ENCODE results near the gene ACOXL.
"Not testable (repeated sequence)": the region's sequence is repeated elsewhere in the genome, so short reads cannot be mapped to it uniquely, and the experiment has no call there.

The ACOXL gene

DNA sequence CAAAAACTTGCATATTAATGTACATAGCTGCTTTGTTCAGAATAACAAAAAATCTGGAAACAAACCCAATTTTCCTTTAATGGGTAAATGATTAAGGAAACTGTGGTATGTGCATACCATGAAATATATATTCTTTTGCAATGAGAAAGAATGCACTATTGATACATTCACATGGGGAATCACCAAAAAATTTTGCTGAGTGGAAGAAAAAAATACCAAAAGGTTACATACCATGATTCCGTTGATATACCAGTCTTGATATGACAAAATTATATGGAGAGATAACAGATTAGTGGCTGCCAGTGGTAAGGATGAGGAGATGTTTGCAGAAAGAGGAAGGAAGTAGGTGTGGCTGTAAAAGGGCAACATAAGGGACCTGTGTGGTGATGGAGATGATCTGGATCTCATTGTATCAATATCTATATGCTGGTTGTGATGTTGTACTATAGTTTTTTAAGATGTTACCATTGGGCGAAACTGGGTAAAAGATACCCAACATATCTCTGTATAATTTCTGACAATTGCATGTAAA lies 333.8 kb downstream of the ACOXL start:
- peaks cover 6% of the 10 kb centered on the region for H3K4me1 Mint-ChIP-seq
- peaks cover 14% of the 10 kb centered on the region for H3K9me3 Mint-ChIP-seq
- H3K4me3 Mint-ChIP-seq, result no peak overlapping the region
- no peak for DNase-seq
- H3K27me3 Mint-ChIP-seq (ENCODE audit: low read depth, poor library complexity), result peaks cover 7% of the 10 kb centered on the region
- H3K36me3 Mint-ChIP-seq (ENCODE audit: low read depth), result peaks cover under 1% of the 10 kb centered on the region
- no peak for TF ChIP-seq CTCF (IDR thresholded peaks at IDR 0.05)
- no peak overlapping the region for H3K27ac Mint-ChIP-seq

- Mint-ChIP-seq H3K4me3 (no peak overlapping the region), H3K9me3 (peaks cover 7% of the 10 kb centered on the region)
- no peak for DNase-seq
Measured at GRCh38 chr2:111068435-111069058, 336.2 kb downstream of the ACOXL start.

GRCh38 chr2:111069722-111070121 lies 337.3 kb downstream of the ACOXL start:
- peaks cover 5% of the 10 kb centered on the region for H3K36me3 Mint-ChIP-seq (ENCODE audit: low read depth)
- peaks cover 15% of the 10 kb centered on the region for H3K9me3 Mint-ChIP-seq
- peaks cover 12% of the 10 kb centered on the region for H3K4me1 Mint-ChIP-seq
- no peak for TF ChIP-seq CTCF (IDR thresholded peaks at IDR 0.05)
- no peak overlapping the region for H3K27ac Mint-ChIP-seq
- H3K27me3 Mint-ChIP-seq (ENCODE audit: low read depth, poor library complexity), result peaks cover 3% of the 10 kb centered on the region
- no peak overlapping the region for H3K4me3 Mint-ChIP-seq
- DNase-seq, result no peak

More at GRCh38 chr2:111068435-111069058, 336.2 kb downstream of the ACOXL start:
- TF ChIP-seq CTCF (IDR thresholded peaks at IDR 0.05), result no peak
- H3K4me1 Mint-ChIP-seq, result peaks cover 12% of the 10 kb centered on the region
- H3K36me3 Mint-ChIP-seq (ENCODE audit: low read depth), result peaks cover under 1% of the 10 kb centered on the region
- H3K27me3 Mint-ChIP-seq (ENCODE audit: low read depth, poor library complexity), result peaks cover 3% of the 10 kb centered on the region
- no peak overlapping the region for H3K27ac Mint-ChIP-seq

DNA sequence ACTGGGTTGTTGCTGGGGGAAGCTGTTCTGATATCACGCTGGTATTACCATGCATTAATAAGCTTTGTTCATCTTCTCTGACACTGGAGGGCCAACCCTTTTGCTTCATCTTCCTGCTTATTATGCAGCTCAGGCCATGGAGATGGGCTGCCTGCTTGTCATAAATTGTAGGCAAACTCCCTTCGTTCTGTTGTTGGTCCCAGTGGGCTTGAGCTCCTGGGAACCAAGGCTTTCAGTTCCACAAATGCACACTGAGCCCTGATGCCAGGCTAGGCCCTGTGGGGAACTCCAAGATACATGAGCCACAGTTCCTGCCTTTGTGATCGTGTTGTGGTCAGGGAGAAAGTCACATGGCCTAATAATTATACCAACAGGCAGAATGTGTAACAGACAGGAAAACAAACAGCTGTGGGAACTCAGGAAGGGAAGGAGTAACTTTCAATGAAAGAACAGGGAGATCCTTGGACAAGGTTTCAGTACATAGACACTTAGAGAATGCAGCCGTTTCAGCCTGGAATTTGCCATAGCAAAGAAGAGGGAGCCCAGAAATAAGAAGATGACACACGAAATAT lies 339.3 kb downstream of the ACOXL start:
- H3K4me1 Mint-ChIP-seq, result peaks cover 12% of the 10 kb centered on the region
- no peak overlapping the region for H3K4me3 Mint-ChIP-seq
- H3K9me3 Mint-ChIP-seq, result peaks cover 35% of the 10 kb centered on the region
- H3K27me3 Mint-ChIP-seq (ENCODE audit: low read depth, poor library complexity), result peaks cover 3% of the 10 kb centered on the region
- DNase-seq, result no peak
- TF ChIP-seq CTCF (IDR thresholded peaks at IDR 0.05), result no peak
- H3K27ac Mint-ChIP-seq, result no peak overlapping the region
- peaks cover 7% of the 10 kb centered on the region for H3K36me3 Mint-ChIP-seq (ENCODE audit: low read depth)

DNA sequence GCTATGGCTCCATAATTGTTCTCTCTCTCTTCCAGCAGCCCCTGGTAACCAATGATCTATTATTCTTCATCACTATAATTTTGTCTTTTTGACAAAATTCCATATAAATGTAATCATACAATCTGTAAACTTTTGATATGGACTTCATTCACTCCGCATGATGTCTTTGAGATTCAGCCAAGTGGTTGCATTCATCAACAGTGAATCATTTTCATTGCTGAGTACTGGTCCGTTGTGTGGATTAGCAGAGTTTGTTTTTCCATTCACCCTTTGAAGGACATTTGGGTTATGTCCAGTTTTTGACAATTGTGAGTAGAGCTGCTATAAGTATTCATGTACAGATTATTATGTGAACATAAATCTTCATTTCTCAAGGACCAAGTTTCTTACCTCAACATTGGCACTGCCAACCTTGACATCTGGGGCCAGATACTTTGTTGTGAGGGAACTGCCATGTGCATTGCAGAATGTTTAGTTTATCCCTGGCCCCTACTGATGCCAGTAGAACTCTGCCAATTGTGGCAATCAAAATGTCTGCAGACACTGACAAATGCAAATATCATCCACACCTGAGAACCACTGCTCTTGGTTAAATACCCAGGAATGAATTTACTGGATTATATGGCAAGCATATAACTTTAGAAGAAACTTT lies 340.0 kb downstream of the ACOXL start:
- peaks cover 3% of the 10 kb centered on the region for H3K27me3 Mint-ChIP-seq (ENCODE audit: low read depth, poor library complexity)
- H3K36me3 Mint-ChIP-seq (ENCODE audit: low read depth), result peaks cover 10% of the 10 kb centered on the region
- H3K9me3 Mint-ChIP-seq, result peaks cover 40% of the 10 kb centered on the region
- no peak for TF ChIP-seq CTCF (IDR thresholded peaks at IDR 0.05)
- no peak for DNase-seq
- no peak overlapping the region for H3K27ac Mint-ChIP-seq
- no peak overlapping the region for H3K4me3 Mint-ChIP-seq
- peaks cover 12% of the 10 kb centered on the region for H3K4me1 Mint-ChIP-seq

DNA sequence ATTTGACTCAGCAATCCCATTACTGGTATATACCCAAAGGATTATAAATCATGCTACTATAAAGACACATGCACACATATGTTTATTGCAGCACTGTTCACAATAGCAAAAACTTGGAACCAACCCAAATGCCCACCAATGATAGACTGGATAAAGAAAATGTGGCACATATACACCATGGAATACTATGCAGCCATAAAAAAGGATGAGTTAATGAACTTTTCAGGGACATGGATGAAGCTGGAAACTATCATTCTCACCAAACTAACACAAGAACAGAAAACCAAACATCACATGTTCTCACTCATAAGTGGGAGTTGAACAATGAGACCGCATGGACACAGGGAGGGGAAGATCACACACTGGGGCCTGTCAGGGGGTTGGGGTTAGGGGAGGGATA lies 350.3 kb downstream of the ACOXL start:
- H3K4me3 Mint-ChIP-seq; H3K36me3 Mint-ChIP-seq (ENCODE audit: low read depth); H3K27me3 Mint-ChIP-seq (ENCODE audit: low read depth, poor library complexity); DNase-seq; H3K27ac Mint-ChIP-seq; H3K4me1 Mint-ChIP-seq: not testable (repeated sequence)
- H3K9me3 Mint-ChIP-seq, result peaks cover 41% of the 10 kb centered on the region

Measured in nephron progenitor cell (in vitro differentiated cells).